HG03460 (cell line): ENCODE data around the gene DAPP1.

Experiments used
- ATAC-seq: cut with Tn5 transposase; IDR thresholded peaks from one replicate; pipeline ENCODE4 v1.9.1; 2021; ENCODE audit not compliant: unreplicated experiment

Gene DAPP1

GRCh38 chr4:99853190-99853589 lies 36.6 kb downstream of the DAPP1 start:
- no peak for ATAC-seq

- no peak for ATAC-seq
These were observed 37.4 kb downstream of the DAPP1 start for GRCh38 chr4:99853999-99854398.

- ATAC-seq, result peak; percentile 37
These were observed 39.1 kb downstream of the DAPP1 start for GRCh38 chr4:99855678-99856077.

- no peak for ATAC-seq
These were observed 39.5 kb downstream of the DAPP1 start for GRCh38 chr4:99856166-99856565.

GRCh38 chr4:99857307-99857706 lies 40.7 kb downstream of the DAPP1 start:
- ATAC-seq, result no peak

- peak; percentile 58 for ATAC-seq
These were observed 43.0 kb downstream of the DAPP1 start for GRCh38 chr4:99859618-99860017.

- ATAC-seq, result no peak
These were observed 43.9 kb downstream of the DAPP1 start for GRCh38 chr4:99860521-99860920.

GRCh38 chr4:99861120-99861905 lies 44.7 kb downstream of the DAPP1 start:
- ATAC-seq, result peak; percentile 59

GRCh38 chr4:99863804-99864203 lies 47.2 kb downstream of the DAPP1 start:
- ATAC-seq, result no peak

GRCh38 chr4:99868126-99868596 lies 51.5 kb downstream of the DAPP1 start:
- ATAC-seq, result peak; percentile 82

- ATAC-seq, result no peak
These were observed 55.9 kb downstream of the DAPP1 start for GRCh38 chr4:99872570-99872969.

- ATAC-seq, result no peak
These were observed 58.4 kb downstream of the DAPP1 start for GRCh38 chr4:99875071-99875470.

GRCh38 chr4:99876946-99877345 lies 60.3 kb downstream of the DAPP1 start:
- no peak for ATAC-seq

GRCh38 chr4:99878604-99879003 lies 62.0 kb downstream of the DAPP1 start:
- ATAC-seq, result peak; percentile 51

- no peak for ATAC-seq
These were observed 62.8 kb downstream of the DAPP1 start for GRCh38 chr4:99879458-99879857.

- no peak for ATAC-seq
These were observed 68.5 kb downstream of the DAPP1 start for GRCh38 chr4:99885063-99885664.

- no peak for ATAC-seq
These were observed 69.1 kb downstream of the DAPP1 start for GRCh38 chr4:99885687-99886086.

- no peak for ATAC-seq
These were observed 69.5 kb downstream of the DAPP1 start for GRCh38 chr4:99886146-99886545.

- no peak for ATAC-seq
These were observed 71.2 kb downstream of the DAPP1 start for GRCh38 chr4:99887837-99888236.

GRCh38 chr4:99891351-99891750 lies 74.7 kb downstream of the DAPP1 start:
- no peak for ATAC-seq

- ATAC-seq, result no peak
These were observed 76.4 kb downstream of the DAPP1 start for GRCh38 chr4:99893029-99893428.

- no peak for ATAC-seq
These were observed 77.2 kb downstream of the DAPP1 start for GRCh38 chr4:99893839-99894160.
